Parathyroid adenoma (tissue), 2 donors: ENCODE measurements around the gene ARID4A.

Experiments
- H2AFZ ChIP-seq: fragments of 300-600 bp; sonication (generic); one replicate; pipeline ENCODE4 v1.7.0; 2017; ENCODE audit warnings: antibody characterized with exemption, mild to moderate bottlenecking
- H3K27ac ChIP-seq: fragments of 300-600 bp; sonication (generic); one replicate; pipeline ENCODE4 v1.7.0; 2017
- H3K27me3 ChIP-seq: fragments of 300-600 bp; sonication (generic); one replicate; pipeline ENCODE4 v1.7.0; 2017; ENCODE audit warnings: low read length; ENCODE audit not compliant: control insufficient read depth, insufficient read depth
- H3K36me3 ChIP-seq: fragments of 300-600 bp; sonication (generic); one replicate; pipeline ENCODE4 v1.7.0; 2017; ENCODE audit warnings: low read length; ENCODE audit not compliant: control insufficient read depth, insufficient read depth
- H3K4me1 ChIP-seq: fragments of 300-600 bp; sonication (generic); one replicate; pipeline ENCODE4 v1.7.0; 2017; ENCODE audit warnings: control low read depth
- H3K4me2 ChIP-seq: fragments of 300-600 bp; sonication (generic); one replicate; pipeline ENCODE4 v1.7.0; 2017; ENCODE audit warnings: low read length
- H3K4me3 ChIP-seq: fragments of 300-600 bp; sonication (generic); one replicate; pipeline ENCODE4 v1.7.0; 2017; ENCODE audit warnings: low read depth, low read length
- H3K79me2 ChIP-seq: fragments of 300-600 bp; sonication (generic); one replicate; pipeline ENCODE4 v1.7.0; 2017; ENCODE audit warnings: control low read depth
- H3K9ac ChIP-seq: fragments of 300-600 bp; sonication (generic); one replicate; pipeline ENCODE4 v1.7.0; 2017; ENCODE audit warnings: mild to moderate bottlenecking
- H3K9me3 ChIP-seq: fragments of 300-600 bp; sonication (generic); one replicate; pipeline ENCODE4 v1.7.0; 2017; ENCODE audit warnings: low read length; ENCODE audit not compliant: control insufficient read depth
- CTCF ChIP-seq: fragments of 300-600 bp; sonication (generic); IDR thresholded peaks from one replicate; pipeline ENCODE4 v1.7.0; 2017; ENCODE audit warnings: antibody characterized with exemption, mild to moderate bottlenecking
- donor health status: primary hyperparathyroidism.

ARID4A gene

GRCh38 chr14:58270628-58271027, 27.7 kb upstream of the ARID4A start:
- no peak for TF ChIP-seq CTCF
- H3K27me3 ChIP-seq = no peaks in the 10 kb centered on the region
- H3K4me1 ChIP-seq = peaks cover 4% of the 10 kb centered on the region
- H2AFZ ChIP-seq = no peak overlapping the region
- H3K36me3 ChIP-seq = no peaks in the 10 kb centered on the region
- H3K79me2 ChIP-seq = peaks cover 15% of the 10 kb centered on the region
- no peak overlapping the region for H3K27ac ChIP-seq
- H3K9me3 ChIP-seq = no peaks in the 10 kb centered on the region
- H3K9ac ChIP-seq = no peak overlapping the region
- H3K4me3 ChIP-seq = no peak overlapping the region
- no peak overlapping the region for H3K4me2 ChIP-seq

GRCh38 chr14:58272588-58273372, 25.6 kb upstream of the ARID4A start:
- H3K9ac ChIP-seq = no peak overlapping the region
- no peaks in the 10 kb centered on the region for H3K9me3 ChIP-seq
- no peak for TF ChIP-seq CTCF
- no peak overlapping the region for H2AFZ ChIP-seq
- no peak overlapping the region for H3K27ac ChIP-seq
- no peak overlapping the region for H3K4me2 ChIP-seq
- peaks cover 30% of the 10 kb centered on the region for H3K79me2 ChIP-seq
- H3K4me3 ChIP-seq = no peak overlapping the region
- peaks cover 6% of the 10 kb centered on the region for H3K4me1 ChIP-seq
- no peaks in the 10 kb centered on the region for H3K27me3 ChIP-seq
- no peaks in the 10 kb centered on the region for H3K36me3 ChIP-seq

- H3K4me3 ChIP-seq = no peak overlapping the region
- TF ChIP-seq CTCF = no peak
- no peaks in the 10 kb centered on the region for H3K27me3 ChIP-seq
- peaks cover 41% of the 10 kb centered on the region for H3K79me2 ChIP-seq
- no peak overlapping the region for H3K4me2 ChIP-seq
- H3K9me3 ChIP-seq = no peaks in the 10 kb centered on the region
- H3K9ac ChIP-seq = no peak overlapping the region
- H3K4me1 ChIP-seq = peaks cover 6% of the 10 kb centered on the region
- no peak overlapping the region for H3K27ac ChIP-seq
- H3K36me3 ChIP-seq = no peaks in the 10 kb centered on the region
- H2AFZ ChIP-seq = no peak overlapping the region
Observed at GRCh38 chr14:58274881-58275280, 23.5 kb upstream of the ARID4A start.

GRCh38 chr14:58275527-58276190, 22.7 kb upstream of the ARID4A start:
- H3K27ac ChIP-seq = no peak overlapping the region

More at GRCh38 chr14:58275527-58276190, 22.7 kb upstream of the ARID4A start:
- H3K9ac ChIP-seq = no peak overlapping the region
- peaks cover 45% of the 10 kb centered on the region for H3K79me2 ChIP-seq
- no peaks in the 10 kb centered on the region for H3K36me3 ChIP-seq
- TF ChIP-seq CTCF = no peak
- no peak overlapping the region for H3K4me2 ChIP-seq
- H3K4me1 ChIP-seq = peaks cover 6% of the 10 kb centered on the region
- no peak overlapping the region for H2AFZ ChIP-seq
- no peaks in the 10 kb centered on the region for H3K27me3 ChIP-seq
- no peak overlapping the region for H3K4me3 ChIP-seq
- H3K9me3 ChIP-seq = no peaks in the 10 kb centered on the region
